Raji (cell line): ENCODE results near the gene ADGRV1.

Source experiments
- POLR2A ChIP-seq: IDR thresholded peaks from 2 replicates; pipeline ENCODE4 v1.6.1; 2011; ENCODE audit warnings: low read depth, low read length, control low read depth; ENCODE audit not compliant: insufficient read depth

Gene ADGRV1

GRCh38 chr5:90542827-90543519, 15.6 kb upstream of the ADGRV1 start:
- TF ChIP-seq POLR2A: no peak

- TF ChIP-seq POLR2A: no peak
Observed at GRCh38 chr5:90545511-90545910, 13.1 kb upstream of the ADGRV1 start.

- no peak for TF ChIP-seq POLR2A
Observed at GRCh38 chr5:90546216-90546837, 12.3 kb upstream of the ADGRV1 start.

GRCh38 chr5:90547072-90547536, 11.5 kb upstream of the ADGRV1 start:
- TF ChIP-seq POLR2A: no peak

- TF ChIP-seq POLR2A: no peak
Observed at GRCh38 chr5:90548069-90548593, 10.5 kb upstream of the ADGRV1 start.

GRCh38 chr5:90549223-90549622, 9.4 kb upstream of the ADGRV1 start:
- TF ChIP-seq POLR2A: no peak

GRCh38 chr5:90549729-90550275, 8.8 kb upstream of the ADGRV1 start:
- no peak for TF ChIP-seq POLR2A

- TF ChIP-seq POLR2A: no peak
Observed at GRCh38 chr5:90550963-90551362, 7.6 kb upstream of the ADGRV1 start.

- TF ChIP-seq POLR2A: no peak
Observed at GRCh38 chr5:90551376-90551775, 7.2 kb upstream of the ADGRV1 start.

GRCh38 chr5:90553711-90554110, 4.9 kb upstream of the ADGRV1 start:
- TF ChIP-seq POLR2A: no peak

GRCh38 chr5:90554358-90555006, 4.1 kb upstream of the ADGRV1 start:
- no peak for TF ChIP-seq POLR2A

GRCh38 chr5:90555666-90556065, 2.9 kb upstream of the ADGRV1 start:
- TF ChIP-seq POLR2A: no peak

GRCh38 chr5:90557391-90557790, 1.2 kb upstream of the ADGRV1 start:
- TF ChIP-seq POLR2A: no peak

GRCh38 chr5:90557871-90558270, 726 bp upstream of the ADGRV1 start:
- no peak for TF ChIP-seq POLR2A

GRCh38 chr5:90560771-90561170, 2.2 kb downstream of the ADGRV1 start:
- no peak for TF ChIP-seq POLR2A

- TF ChIP-seq POLR2A: no peak
Observed at GRCh38 chr5:90561766-90562165, 3.2 kb downstream of the ADGRV1 start.

GRCh38 chr5:90562341-90562740, 3.7 kb downstream of the ADGRV1 start:
- no peak for TF ChIP-seq POLR2A
